ENCODE results near the gene ARMH3.
"Not testable (repeated sequence)": the region's sequence is repeated elsewhere in the genome, so short reads cannot be mapped to it uniquely, and the experiment has no call there.

Gene ARMH3

DNA sequence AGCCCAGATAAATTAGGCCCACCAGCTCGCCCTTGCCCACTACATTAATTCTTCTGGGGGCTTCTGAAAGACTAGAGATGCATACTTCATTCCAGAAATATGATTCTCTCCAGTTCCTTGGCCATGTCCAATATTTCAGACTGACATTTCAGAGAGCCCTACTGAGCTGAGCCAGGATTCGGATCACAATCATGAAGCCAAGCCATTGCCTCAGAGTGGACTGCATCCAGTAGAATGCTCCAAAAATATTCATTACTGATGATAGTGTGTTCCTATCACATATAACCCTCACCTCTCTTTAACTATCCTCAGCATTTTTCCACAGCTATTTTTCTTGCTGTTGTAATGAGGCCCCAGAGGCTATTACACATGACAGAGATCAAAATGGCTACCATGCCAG, 38.7 kb downstream of the ARMH3 start:
- TF ChIP-seq, protein P1, sequence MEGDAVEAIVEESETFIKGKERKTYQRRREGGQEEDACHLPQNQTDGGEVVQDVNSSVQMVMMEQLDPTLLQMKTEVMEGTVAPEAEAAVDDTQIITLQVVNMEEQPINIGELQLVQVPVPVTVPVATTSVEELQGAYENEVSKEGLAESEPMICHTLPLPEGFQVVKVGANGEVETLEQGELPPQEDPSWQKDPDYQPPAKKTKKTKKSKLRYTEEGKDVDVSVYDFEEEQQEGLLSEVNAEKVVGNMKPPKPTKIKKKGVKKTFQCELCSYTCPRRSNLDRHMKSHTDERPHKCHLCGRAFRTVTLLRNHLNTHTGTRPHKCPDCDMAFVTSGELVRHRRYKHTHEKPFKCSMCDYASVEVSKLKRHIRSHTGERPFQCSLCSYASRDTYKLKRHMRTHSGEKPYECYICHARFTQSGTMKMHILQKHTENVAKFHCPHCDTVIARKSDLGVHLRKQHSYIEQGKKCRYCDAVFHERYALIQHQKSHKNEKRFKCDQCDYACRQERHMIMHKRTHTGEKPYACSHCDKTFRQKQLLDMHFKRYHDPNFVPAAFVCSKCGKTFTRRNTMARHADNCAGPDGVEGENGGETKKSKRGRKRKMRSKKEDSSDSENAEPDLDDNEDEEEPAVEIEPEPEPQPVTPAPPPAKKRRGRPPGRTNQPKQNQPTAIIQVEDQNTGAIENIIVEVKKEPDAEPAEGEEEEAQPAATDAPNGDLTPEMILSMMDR (IDR thresholded peaks at IDR 0.05): no peak
- Histone ChIP-seq H3K27me3 (no peaks in the 10 kb centered on the region), H3K4me1 (ENCODE audit: control insufficient read depth in 1 of 2, insufficient read depth in 1 of 2, low read depth in 1 of 2, low read length in 1 of 2) (no peaks in the 10 kb centered on the region), H3K27ac (no peak overlapping the region), H3K36me3 (peaks cover 52% of the 10 kb centered on the region), H3K9me3 (no peaks in the 10 kb centered on the region), H3K4me3 (ENCODE audit: low read depth in 1 of 2, low read length in 1 of 2) (no peak overlapping the region)

DNA sequence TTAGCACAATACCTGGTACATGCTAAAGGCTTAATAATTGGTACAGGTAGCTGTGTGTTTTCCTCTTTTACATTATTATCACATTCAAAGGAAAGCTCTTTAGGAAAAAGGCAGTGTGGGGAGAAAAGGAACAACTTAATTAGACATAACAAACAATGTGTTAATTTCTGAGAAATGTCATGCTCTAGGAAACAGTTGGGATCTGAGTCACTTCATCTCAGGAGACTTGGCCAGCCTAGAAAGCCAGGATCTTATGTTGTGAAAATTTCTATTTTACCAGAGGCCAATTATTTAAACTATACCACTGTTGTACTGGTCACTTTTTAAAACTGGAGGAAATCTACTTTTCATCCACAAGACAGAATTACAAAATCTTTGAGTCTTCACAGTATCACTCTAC, 39.6 kb downstream of the ARMH3 start:
- TF ChIP-seq, protein P1 (IDR thresholded peaks at IDR 0.05): no peak
- Histone ChIP-seq H3K27ac (no peak overlapping the region), H3K36me3 (peaks cover 57% of the 10 kb centered on the region), H3K9me3 (no peaks in the 10 kb centered on the region), H3K4me3 (ENCODE audit: low read depth in 1 of 2, low read length in 1 of 2) (no peak overlapping the region), H3K27me3 (no peaks in the 10 kb centered on the region), H3K4me1 (ENCODE audit: control insufficient read depth in 1 of 2, insufficient read depth in 1 of 2, low read depth in 1 of 2, low read length in 1 of 2) (no peaks in the 10 kb centered on the region)

DNA sequence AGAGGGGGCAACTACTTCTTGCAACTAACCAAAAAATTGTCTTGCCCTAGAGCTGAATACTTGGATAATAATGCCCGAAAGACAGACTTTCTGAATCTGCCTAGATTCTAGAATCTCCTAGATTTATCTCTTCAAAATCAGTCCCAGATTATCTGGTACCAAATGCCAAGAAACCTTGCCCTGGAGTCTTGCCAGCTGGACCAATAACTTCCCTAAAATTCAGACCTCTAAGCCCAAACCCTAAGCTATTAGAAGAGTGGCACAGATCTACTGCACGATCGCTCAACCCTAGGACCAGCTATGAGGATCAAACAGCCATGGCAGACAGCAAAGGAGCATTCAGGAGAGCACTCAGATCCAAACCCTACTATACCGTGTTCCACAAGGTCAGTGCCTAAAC, 45.0 kb downstream of the ARMH3 start:
- Histone ChIP-seq H3K36me3 (peaks cover 29% of the 10 kb centered on the region), H3K9me3 (no peaks in the 10 kb centered on the region), H3K4me3 (ENCODE audit: low read depth in 1 of 2, low read length in 1 of 2) (no peak overlapping the region), H3K27me3 (no peaks in the 10 kb centered on the region), H3K4me1 (ENCODE audit: control insufficient read depth in 1 of 2, insufficient read depth in 1 of 2, low read depth in 1 of 2, low read length in 1 of 2) (peaks cover 23 to 30% of the 10 kb centered on the region in 2 experiments), H3K27ac (peak overlapping the region; percentile 44)
- TF ChIP-seq, protein P1 (IDR thresholded peaks at IDR 0.05): no peak

DNA sequence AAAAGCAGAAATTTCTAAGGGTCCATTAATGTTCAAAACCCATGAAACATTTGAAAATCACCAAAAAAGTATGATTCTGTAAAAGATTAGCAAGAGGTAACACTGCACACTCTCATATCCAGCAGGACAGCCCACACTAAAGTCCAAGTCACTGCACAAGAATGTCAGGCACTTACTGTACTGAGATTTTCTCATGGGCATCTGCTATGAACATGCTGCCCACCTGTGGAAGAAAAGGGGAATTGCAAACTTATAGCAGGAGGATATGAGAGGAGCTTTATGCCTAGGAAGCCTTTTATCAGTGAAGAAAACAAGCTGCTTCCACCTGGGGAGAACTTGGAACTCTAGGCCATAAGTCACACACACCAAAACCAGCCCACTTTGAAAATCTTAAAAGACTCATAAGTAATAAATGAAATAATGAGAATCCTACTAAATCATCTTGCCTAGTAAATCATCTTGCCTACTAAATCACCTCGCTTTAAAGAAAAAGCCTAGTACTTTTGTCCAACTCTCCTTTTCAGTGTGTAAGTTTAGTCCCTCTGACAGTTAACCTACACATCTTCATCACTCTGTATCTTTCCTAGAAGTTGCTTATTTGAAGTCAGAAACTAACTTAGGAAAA, 46.1 kb downstream of the ARMH3 start:
- TF ChIP-seq, protein P1 (IDR thresholded peaks at IDR 0.05): peak; percentile 69
- peaks cover 26 to 30% of the 10 kb centered on the region in 2 experiments for H3K4me1 ChIP-seq (ENCODE audit: control insufficient read depth in 1 of 2, insufficient read depth in 1 of 2, low read depth in 1 of 2, low read length in 1 of 2)
- no peaks in the 10 kb centered on the region for H3K9me3 ChIP-seq
- peaks cover 24% of the 10 kb centered on the region for H3K36me3 ChIP-seq
- H3K4me3 ChIP-seq (ENCODE audit: low read depth in 1 of 2, low read length in 1 of 2): no peak overlapping the region
- H3K27ac ChIP-seq: peak overlapping the region; percentile 44
- H3K27me3 ChIP-seq: no peaks in the 10 kb centered on the region

DNA sequence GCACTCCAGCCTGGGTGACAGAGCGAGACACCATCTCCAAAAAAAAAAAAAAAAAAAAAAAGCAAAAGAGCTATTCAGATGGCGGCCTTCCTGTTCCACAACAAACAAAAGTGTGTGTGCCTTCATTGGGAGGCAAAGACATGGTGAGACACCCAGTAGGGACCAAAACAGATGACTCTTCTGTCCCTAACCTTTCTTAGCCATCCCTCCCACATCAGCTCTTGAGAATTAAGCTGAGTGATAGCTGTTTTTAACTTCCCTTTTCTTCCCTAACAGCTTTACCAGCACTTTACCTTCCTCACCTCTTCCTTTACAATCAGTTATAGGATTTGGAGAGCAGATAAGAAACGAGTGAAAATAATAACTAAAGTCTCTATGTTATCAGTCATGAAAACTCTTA, 48.2 kb downstream of the ARMH3 start:
- Histone ChIP-seq H3K27me3 (no peaks in the 10 kb centered on the region), H3K4me3 (ENCODE audit: low read depth in 1 of 2, low read length in 1 of 2) (no peak overlapping the region), H3K27ac (peak overlapping the region; percentile 42), H3K36me3 (peaks cover 26% of the 10 kb centered on the region), H3K4me1 (ENCODE audit: control insufficient read depth in 1 of 2, insufficient read depth in 1 of 2, low read depth in 1 of 2, low read length in 1 of 2) (peaks cover 26 to 30% of the 10 kb centered on the region in 2 experiments), H3K9me3 (no peaks in the 10 kb centered on the region)
- TF ChIP-seq, protein P1 (IDR thresholded peaks at IDR 0.05): no peak

DNA sequence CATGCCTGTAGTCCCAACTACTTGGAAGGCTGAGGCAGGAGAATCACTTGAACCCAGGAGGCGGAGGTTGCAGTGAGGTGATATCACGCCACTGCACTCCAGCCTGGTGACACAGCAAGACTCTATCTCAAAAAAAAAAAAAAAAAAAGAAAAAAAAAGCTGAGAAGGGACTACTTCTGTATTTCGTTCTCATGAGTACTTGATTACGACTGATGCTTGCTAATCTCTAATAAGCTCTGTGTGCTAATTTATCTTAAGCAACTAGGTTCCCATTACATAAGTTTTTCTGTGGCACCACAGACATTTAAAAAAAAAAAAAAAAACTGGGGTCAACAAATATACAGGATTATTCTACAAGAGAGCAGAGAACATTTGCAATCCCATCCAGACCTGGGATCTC, 48.9 kb downstream of the ARMH3 start:
- peak overlapping the region; percentile 67 for H3K27ac ChIP-seq
- H3K27me3 ChIP-seq: not testable (repeated sequence)

More for the DNA sequence above, 48.9 kb downstream of the ARMH3 start:
- not testable (repeated sequence) for H3K4me3 ChIP-seq (ENCODE audit: low read depth in 1 of 2, low read length in 1 of 2); H3K9me3 ChIP-seq
- peaks cover 26 to 30% of the 10 kb centered on the region in 2 experiments for H3K4me1 ChIP-seq (ENCODE audit: control insufficient read depth in 1 of 2, insufficient read depth in 1 of 2, low read depth in 1 of 2, low read length in 1 of 2)
- peaks cover 25% of the 10 kb centered on the region for H3K36me3 ChIP-seq

Data from neutrophil (primary cell).